ENCODE measurements around the gene PELI2. TPM values are rescaled to one million over a fixed set of nuclear protein-coding genes. Genes with fewer than 3 reads are reported as not detected.

PELI2 gene
- total and polyA plus RNA-seq, 2 experiments from 2014 or later, result 8.0 to 24.5 TPM

DNA sequence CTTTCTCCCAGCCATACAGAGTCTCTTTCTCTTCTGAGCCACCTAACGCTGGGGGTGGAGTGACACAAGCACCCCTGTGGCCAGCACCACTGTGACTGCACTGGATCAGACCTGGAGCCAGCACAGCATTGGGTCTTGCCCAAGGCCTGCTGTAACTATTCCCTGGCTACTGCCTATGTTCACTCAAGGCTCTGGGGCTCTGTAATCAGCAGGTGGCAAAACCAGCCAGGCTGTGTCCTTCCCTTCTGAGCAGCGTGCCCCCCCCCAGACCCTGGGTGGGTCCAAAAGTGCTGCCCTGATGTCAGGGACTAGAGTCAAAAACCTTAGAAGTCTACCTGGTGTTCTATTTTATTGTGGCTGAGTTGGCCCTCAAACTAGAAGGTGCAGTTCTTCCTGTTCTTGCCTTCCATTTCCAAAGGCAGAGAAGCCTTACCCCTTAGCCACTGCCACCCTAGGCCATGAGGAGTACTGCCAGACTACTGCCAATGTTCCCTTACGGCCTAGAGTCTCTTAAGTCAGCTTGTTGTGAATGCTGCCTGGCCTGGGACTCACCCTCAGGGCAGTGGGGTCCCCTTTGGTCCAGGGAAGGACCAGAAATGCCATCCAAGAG is 49.9 kb downstream of the PELI2 start (continued):
- TF ChIP-seq, protein P1, sequence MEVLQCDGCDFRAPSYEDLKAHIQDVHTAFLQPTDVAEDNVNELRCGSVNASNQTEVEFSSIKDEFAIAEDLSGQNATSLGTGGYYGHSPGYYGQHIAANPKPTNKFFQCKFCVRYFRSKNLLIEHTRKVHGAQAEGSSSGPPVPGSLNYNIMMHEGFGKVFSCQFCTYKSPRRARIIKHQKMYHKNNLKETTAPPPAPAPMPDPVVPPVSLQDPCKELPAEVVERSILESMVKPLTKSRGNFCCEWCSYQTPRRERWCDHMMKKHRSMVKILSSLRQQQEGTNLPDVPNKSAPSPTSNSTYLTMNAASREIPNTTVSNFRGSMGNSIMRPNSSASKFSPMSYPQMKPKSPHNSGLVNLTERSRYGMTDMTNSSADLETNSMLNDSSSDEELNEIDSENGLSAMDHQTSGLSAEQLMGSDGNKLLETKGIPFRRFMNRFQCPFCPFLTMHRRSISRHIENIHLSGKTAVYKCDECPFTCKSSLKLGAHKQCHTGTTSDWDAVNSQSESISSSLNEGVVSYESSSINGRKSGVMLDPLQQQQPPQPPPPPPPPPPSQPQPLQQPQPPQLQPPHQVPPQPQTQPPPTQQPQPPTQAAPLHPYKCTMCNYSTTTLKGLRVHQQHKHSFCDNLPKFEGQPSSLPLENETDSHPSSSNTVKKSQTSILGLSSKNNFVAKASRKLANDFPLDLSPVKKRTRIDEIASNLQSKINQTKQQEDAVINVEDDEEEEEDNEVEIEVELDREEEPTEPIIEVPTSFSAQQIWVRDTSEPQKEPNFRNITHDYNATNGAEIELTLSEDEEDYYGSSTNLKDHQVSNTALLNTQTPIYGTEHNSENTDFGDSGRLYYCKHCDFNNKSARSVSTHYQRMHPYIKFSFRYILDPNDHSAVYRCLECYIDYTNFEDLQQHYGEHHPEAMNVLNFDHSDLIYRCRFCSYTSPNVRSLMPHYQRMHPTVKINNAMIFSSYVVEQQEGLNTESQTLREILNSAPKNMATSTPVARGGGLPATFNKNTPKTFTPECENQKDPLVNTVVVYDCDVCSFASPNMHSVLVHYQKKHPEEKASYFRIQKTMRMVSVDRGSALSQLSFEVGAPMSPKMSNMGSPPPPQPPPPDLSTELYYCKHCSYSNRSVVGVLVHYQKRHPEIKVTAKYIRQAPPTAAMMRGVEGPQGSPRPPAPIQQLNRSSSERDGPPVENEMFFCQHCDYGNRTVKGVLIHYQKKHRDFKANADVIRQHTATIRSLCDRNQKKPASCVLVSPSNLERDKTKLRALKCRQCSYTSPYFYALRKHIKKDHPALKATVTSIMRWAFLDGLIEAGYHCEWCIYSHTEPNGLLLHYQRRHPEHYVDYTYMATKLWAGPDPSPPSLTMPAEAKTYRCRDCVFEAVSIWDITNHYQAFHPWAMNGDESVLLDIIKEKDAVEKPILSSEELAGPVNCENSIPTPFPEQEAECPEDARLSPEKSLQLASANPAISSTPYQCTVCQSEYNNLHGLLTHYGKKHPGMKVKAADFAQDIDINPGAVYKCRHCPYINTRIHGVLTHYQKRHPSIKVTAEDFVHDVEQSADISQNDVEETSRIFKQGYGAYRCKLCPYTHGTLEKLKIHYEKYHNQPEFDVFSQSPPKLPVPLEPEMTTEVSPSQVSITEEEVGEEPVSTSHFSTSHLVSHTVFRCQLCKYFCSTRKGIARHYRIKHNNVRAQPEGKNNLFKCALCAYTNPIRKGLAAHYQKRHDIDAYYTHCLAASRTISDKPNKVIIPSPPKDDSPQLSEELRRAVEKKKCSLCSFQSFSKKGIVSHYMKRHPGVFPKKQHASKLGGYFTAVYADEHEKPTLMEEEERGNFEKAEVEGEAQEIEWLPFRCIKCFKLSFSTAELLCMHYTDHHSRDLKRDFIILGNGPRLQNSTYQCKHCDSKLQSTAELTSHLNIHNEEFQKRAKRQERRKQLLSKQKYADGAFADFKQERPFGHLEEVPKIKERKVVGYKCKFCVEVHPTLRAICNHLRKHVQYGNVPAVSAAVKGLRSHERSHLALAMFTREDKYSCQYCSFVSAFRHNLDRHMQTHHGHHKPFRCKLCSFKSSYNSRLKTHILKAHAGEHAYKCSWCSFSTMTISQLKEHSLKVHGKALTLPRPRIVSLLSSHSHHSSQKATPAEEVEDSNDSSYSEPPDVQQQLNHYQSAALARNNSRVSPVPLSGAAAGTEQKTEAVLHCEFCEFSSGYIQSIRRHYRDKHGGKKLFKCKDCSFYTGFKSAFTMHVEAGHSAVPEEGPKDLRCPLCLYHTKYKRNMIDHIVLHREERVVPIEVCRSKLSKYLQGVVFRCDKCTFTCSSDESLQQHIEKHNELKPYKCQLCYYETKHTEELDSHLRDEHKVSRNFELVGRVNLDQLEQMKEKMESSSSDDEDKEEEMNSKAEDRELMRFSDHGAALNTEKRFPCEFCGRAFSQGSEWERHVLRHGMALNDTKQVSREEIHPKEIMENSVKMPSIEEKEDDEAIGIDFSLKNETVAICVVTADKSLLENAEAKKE (CRISPR knock-in tag; IDR thresholded peaks at IDR 0.05), result no peak
- TF ChIP-seq STAT1 (IDR thresholded peaks at IDR 0.05; ENCODE audit: unreplicated experiment), result no peak
- TF ChIP-seq CREB1 (CRISPR knock-in tag; IDR thresholded peaks at IDR 0.05; ENCODE audit: low read depth), result no peak
- no peak for TF ChIP-seq NANOG (IDR thresholded peaks at IDR 0.05; ENCODE audit: borderline replicate concordance)
- TF ChIP-seq REST (IDR thresholded peaks at IDR 0.05; ENCODE audit: unreplicated experiment), result no peak
- TF ChIP-seq POLR2AphosphoS5 (IDR thresholded peaks at IDR 0.05; ENCODE audit: low read depth), result no peak
- no peak for TF ChIP-seq EZH2phosphoT487 (IDR thresholded peaks at IDR 0.05; ENCODE audit: unreplicated experiment)
- TF ChIP-seq JUNB (IDR thresholded peaks at IDR 0.05; ENCODE audit: unreplicated experiment), result no peak

All from GM23338 (cell line).